Sigmoid colon (tissue), 4 donors: ENCODE data around the gene SYTL5.
A peak's percentile ranks its signal among the peaks of the same experiment; 100 is the strongest.

Experiments
- EP300 ChIP-seq, 4 donors: sonication (generic); formaldehyde crosslinking; IDR thresholded peaks; one replicate each; pipeline ENCODE4 v1.6.1; 2017; ENCODE audit warnings: antibody characterized with exemption in 4 of 4
- TF ChIP-seq, protein P1 (sequence below), 4 experiments: fragments of 450-650 bp in 3 of 4; fragments of 200-600 bp in 1 of 4; IDR thresholded peaks; one replicate each; pipeline ENCODE4 v1.5.1; 2016 to 2019; ENCODE audit warnings: antibody characterized with exemption in 4 of 4, mild to moderate bottlenecking in 3 of 4, moderate library complexity in 2 of 4

DNA sequence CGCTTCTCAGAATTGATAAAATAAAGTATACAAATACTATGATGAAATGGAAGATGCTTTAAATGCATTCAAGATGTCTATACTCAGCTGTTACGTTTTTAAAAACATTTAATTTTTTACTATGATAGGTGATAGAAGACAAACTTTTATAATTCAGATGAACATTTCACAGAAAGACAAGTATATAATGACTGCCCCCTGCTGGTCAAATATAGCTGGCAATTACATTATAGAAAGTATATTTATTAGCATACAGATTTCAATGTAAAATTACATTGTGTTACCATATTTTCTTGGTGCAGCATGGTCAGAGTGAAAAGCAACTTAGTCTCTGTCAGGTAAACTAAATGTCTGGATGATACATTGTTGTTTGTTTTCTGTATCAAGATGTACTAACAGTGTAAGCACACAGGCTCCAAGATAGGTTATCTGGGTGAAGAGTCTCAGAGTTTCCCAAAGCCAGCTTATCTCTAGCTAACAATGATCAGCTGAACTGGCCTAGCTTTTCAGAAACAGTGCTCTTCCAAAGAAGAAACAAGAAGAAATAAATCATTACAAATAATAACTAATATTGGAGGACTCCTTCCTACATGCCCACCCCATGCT lies 160.2 kb downstream of the SYTL5 start:
- no peak for TF ChIP-seq EP300 (IDR thresholded peaks at IDR 0.05)
- TF ChIP-seq, protein P1, sequence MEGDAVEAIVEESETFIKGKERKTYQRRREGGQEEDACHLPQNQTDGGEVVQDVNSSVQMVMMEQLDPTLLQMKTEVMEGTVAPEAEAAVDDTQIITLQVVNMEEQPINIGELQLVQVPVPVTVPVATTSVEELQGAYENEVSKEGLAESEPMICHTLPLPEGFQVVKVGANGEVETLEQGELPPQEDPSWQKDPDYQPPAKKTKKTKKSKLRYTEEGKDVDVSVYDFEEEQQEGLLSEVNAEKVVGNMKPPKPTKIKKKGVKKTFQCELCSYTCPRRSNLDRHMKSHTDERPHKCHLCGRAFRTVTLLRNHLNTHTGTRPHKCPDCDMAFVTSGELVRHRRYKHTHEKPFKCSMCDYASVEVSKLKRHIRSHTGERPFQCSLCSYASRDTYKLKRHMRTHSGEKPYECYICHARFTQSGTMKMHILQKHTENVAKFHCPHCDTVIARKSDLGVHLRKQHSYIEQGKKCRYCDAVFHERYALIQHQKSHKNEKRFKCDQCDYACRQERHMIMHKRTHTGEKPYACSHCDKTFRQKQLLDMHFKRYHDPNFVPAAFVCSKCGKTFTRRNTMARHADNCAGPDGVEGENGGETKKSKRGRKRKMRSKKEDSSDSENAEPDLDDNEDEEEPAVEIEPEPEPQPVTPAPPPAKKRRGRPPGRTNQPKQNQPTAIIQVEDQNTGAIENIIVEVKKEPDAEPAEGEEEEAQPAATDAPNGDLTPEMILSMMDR (IDR thresholded peaks at IDR 0.05): peak in 2 of 4 experiments; percentile 24 to 43
